GM19438 (cell line): ENCODE data around the gene PRKCZ.
"Not testable (repeated sequence)": the region's sequence is repeated elsewhere in the genome, so short reads cannot be mapped to it uniquely, and the experiment has no call there.

Experiments
- ATAC-seq: cut with Tn5 transposase; IDR thresholded peaks from one replicate; pipeline ENCODE4 v1.9.1; 2021; ENCODE audit warnings: low read depth; ENCODE audit not compliant: unreplicated experiment

PRKCZ gene

GRCh38 chr1:2081326-2081885 lies 31.2 kb downstream of the PRKCZ start:
- no peak for ATAC-seq

- no peak for ATAC-seq
These were observed 31.9 kb downstream of the PRKCZ start for GRCh38 chr1:2082064-2082463.

- no peak for ATAC-seq
These were observed 33.5 kb downstream of the PRKCZ start for GRCh38 chr1:2083666-2084065.

GRCh38 chr1:2084306-2084705 lies 34.1 kb downstream of the PRKCZ start:
- ATAC-seq: no peak

GRCh38 chr1:2085080-2085479 lies 34.9 kb downstream of the PRKCZ start:
- no peak for ATAC-seq

GRCh38 chr1:2086446-2087078 lies 36.4 kb downstream of the PRKCZ start:
- ATAC-seq: no peak

- no peak for ATAC-seq
These were observed 37.6 kb downstream of the PRKCZ start for GRCh38 chr1:2087766-2088165.

- no peak for ATAC-seq
These were observed 38.2 kb downstream of the PRKCZ start for GRCh38 chr1:2088458-2088857.

GRCh38 chr1:2089051-2089450 lies 38.8 kb downstream of the PRKCZ start:
- no peak for ATAC-seq

GRCh38 chr1:2090216-2090890 lies 40.1 kb downstream of the PRKCZ start:
- ATAC-seq: no peak

- ATAC-seq: no peak
These were observed 41.7 kb downstream of the PRKCZ start for GRCh38 chr1:2091611-2092604.

GRCh38 chr1:2093055-2093454 lies 42.8 kb downstream of the PRKCZ start:
- no peak for ATAC-seq

GRCh38 chr1:2093636-2094035 lies 43.4 kb downstream of the PRKCZ start:
- ATAC-seq: no peak

GRCh38 chr1:2094269-2095158 lies 44.3 kb downstream of the PRKCZ start:
- ATAC-seq: not testable (repeated sequence)

- ATAC-seq: no peak
These were observed 45.2 kb downstream of the PRKCZ start for GRCh38 chr1:2095394-2095793.

GRCh38 chr1:2095981-2096736 lies 45.9 kb downstream of the PRKCZ start:
- ATAC-seq: no peak

- ATAC-seq: no peak
These were observed 47.4 kb downstream of the PRKCZ start for GRCh38 chr1:2097386-2098300.

GRCh38 chr1:2098301-2098698 lies 48.1 kb downstream of the PRKCZ start:
- no peak for ATAC-seq
